Activated CD4-positive, alpha-beta T cell treated with anti-CD3 and anti-CD28 coated beads for 1 hour (primary cell): ENCODE measurements around the gene AKAP10.

Experiments
- DNase-seq: peaks from one replicate; pipeline ENCODE4 v3.0.0-alpha.2; 2020

Gene AKAP10

GRCh38 chr17:19857640-19858039 is 120.0 kb downstream of the AKAP10 start:
- DNase-seq, result no peak
